Stimulated activated CD8-positive, alpha-beta memory T cell treated with anti-CD3 and anti-CD28 coated beads, Interleukin-7, amount 100 ng/mL, for 4 hours (primary cell): Measurements from ENCODE around the gene FLRT3.

ENCODE experiments used
- DNase-seq, 2 donors: peaks; one replicate each; pipeline ENCODE4 v3.0.0-alpha.2; 2020; ENCODE audit warnings: low read depth in 2 of 2

Gene FLRT3

DNA sequence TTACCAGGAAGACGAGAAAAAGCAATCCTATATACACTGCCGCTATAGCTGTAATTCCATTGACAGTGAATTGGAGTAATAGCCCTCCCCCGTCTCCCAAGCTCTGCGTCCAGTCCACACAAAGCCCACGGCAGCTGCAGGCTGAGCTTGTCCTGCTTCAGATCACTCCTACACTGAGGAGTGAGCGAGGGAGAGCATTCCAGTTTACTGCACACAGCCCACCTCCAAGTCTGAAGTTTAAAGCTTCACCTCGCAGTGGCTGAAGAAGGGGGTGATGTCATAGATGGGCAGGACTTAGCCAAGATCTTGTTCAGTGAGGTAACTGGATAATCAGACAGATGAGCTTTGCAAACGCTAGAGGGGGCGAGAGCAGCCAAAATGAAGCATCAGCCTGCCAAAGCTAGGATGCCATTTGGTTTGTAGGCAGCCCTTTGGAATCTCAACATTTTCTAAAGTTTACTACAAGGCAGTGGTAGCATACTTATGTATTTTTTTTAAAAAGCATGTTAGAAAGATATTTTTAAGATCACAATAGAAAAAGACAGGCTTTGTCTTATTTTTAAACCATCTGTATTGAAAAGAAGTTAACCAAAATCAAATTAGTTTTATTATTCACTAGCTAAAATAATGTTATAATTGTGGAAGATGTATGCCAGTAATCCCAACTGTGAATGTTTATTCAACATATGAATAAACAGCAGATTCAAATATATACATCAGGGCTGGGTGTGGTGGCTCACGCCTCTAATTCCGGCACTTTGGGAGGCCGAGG, at the start of gene FLRT3:
Gene FLRT3, minus strand, starts transcription at position 213 of the 772 bp plus-strand sequence. CDS start 10,106 bp downstream, outside the sequence.
- DNase-seq = no peak

DNA sequence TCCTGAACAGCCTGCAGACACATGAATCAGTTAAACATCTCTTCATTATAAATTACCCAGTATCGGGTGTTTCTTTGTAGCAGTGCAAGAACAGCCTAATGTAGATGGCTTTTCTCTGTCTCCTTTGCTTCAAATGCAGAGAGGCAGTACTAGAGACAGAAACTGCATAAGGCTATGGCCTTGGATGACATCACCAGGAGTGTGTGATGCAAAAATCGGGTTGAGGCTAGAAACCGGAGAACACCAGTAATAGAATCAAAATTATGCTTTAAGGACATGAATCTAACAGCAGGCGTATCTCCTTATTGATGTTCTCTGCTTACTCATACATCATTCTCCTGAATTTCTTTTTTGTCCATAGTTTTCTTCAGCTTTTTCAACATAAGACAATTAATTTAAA, 49.3 kb upstream of the FLRT3 start:
- DNase-seq = no peak

DNA sequence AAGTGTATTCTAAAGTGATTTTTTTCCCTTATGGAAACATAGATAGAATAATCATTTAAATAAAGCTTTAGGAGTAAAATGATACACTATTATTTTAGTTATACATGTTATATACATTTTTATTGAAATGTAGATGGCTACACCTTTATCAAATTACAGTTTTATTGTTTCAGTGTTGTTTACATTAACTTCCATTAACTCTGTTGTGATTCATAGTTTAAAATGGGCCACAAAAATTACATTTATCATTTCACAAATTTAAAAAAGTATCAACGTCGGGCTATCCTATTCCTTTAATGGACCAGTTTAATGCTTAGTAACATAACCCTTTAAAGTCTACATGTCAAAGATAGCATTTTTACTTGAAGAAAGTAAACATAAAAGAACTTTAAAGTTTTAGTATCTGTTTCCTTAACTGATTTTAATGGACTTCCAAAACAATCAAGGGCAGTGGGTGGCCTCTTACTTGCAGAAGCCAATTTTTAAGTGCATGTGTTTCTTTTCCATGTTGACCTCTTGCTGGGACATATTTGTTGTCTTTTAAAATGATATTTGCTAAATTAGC, 47.8 kb upstream of the FLRT3 start:
- DNase-seq = no peak

DNA sequence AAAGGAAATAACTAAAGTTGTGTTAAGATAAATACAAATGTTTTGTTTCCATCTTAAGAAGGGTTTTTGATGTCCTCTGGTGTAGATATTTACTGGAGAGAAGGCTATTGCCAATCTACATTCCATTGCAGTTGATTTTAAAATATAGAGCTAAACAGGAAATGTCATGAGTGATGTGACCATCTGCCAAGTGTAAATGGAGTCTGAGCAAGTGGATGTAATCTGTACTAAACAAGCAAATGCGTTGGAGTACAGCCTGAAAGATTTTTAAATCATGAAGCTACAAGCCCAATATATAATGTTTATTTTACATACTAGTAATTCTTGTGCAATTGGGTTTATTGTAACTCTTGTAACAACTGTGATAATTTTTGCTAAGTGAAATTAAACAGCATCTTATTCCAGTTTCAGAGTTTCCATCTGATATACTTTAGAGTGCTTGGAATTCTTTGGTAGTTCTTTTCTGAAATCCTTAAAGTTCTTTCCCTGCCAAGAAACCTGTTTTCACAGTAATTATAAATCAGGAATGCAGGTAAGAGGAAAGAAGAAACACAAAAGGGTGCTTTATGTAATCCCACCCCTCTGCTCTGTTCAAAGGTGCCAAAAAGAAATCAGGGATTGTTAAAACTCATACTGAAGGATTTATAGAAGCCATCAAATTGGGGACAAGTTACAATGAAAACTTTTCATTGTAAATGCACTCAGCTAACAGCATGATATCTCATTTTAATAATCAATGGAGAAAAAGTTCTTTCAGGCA, 47.2 kb upstream of the FLRT3 start:
- DNase-seq = no peak

DNA sequence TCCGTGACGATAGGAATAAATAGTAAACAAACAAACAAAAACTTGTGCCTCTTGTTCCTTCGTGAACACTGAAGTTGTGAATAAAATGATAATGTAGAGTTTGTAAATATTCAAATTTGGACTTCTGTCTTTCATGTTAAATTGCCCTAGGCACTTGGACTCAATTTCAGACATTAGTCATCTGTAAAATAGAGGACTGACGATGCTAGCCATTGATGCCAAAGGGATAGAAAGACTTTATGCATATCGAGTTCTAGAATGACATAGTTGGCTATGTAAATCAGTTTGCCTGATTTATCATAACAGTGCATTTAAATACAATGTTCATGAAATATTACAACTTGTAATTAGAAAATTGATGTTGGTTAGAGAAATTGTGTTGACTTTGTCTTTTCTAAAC, 45.9 kb upstream of the FLRT3 start:
- DNase-seq = no peak

DNA sequence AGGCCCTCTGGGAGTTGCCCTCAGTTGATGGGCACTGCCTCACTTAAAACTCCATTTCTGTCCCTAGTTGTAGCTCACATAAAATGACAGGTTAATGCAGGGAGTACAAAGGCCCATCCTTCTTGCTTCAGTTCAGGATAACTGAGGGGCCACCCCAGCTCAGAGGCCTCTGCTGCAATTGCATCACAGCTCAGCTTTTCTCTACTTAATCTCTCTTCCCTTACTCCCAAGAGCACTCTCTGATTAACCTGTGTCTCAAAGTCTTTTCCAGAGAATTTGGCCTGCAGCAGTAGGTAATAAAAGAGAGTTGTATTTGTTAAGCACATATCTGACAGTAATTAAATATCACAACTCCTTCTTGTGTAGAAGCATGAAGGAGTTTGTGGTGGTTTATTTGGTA, 40.9 kb upstream of the FLRT3 start:
- no peak for DNase-seq

DNA sequence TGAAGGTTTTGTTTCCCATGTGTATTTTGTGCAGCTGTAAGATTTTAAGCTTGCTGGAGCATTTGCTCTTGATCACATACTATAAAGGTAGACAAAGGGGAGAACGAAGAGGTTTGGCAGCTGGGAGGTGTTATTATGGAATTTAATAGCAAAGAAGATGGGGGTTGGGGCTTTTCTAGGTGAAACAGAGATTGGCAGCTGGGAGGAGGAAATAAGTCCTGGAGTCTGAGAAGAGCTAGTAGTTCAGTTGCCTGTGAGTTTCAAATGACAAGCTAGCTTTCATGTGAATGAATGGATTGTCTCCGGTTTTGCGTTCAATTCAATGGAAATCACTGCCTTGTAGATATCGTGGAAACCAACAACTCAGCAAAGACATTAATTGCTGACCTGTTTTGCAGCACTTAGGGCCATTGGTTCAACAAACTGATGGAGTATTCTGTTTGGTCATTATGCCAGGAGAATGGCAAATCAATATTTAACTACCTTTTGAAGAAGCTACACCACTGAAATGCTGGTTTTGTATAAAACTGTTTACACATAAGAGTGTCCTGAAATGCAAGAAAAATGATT, 38.1 kb upstream of the FLRT3 start:
- DNase-seq = no peak

DNA sequence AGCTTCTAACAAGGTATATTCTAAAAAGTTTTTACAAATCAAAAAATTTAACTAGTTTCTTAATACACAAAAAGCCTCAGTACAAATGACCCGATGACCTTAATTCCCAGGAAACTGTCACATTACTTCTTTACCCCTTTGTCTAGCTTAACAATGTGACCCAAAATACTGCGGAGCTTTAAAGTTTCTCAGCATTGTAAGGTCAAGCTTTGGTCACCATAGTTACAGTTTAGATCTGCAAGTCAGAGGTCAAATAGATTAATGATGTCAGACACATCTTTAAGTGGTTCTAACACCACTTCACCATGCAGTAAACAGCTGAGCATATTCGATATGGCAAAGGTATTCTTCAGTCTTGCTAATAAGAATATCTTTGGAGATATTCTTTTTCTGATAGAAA, 36.8 kb upstream of the FLRT3 start:
- DNase-seq = no peak

DNA sequence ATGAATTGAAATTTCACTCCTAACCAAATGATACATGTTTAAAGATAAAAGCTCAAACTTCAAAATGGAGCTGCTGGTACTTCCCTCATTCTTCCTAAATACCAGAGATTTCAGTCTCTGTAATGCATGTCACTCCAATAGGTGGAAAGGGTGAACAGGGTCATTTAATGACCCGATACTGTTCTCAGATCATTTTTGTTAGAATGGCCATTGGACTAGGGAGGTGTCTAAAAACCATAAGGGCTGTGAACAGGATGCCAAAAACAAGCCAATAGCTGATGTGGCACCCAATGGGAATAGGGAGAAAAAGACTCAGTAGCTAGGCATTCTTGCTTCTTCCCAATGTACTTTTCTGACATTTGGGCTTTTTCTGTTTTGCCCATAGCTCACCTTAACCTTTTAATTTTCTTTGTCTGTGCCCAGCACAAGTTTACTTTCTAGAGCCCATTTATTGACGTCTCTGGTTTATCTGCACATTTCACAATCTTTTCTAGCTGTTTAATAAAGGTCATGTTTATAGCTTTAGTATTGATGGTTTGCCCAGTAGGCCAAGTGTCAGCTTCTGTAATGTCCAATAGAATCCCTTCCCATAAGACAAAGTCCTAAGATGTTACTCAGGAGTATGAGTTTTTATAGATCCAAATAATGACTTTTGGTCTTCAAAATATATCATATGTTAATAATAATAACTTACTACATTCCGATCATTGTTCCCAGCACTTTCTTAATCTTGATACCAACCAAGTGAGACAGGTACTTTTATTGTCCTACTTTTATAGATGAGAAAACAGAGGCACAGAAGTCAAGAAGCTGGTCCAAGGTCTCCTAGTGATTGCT, 24.3 kb upstream of the FLRT3 start:
- DNase-seq = no peak

DNA sequence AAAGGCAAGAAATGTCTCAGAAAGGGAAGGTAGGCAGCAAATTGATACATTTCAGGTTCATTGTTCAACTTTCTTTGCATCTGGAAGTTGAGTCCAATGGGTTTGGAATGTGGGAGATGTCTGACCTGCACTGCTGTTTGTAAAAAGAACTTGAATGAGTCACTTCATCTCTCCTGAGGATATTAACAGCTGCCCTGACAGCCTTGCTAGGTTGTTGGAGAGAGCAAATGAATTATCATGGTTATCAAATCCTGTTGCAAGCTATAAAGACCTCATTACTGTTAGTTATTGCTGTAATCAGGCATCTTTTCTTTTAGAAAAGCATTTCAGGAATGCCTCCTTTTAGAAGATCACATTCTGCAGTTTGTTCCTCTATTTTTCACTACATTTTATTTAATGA, 23.0 kb upstream of the FLRT3 start:
- DNase-seq = no peak

DNA sequence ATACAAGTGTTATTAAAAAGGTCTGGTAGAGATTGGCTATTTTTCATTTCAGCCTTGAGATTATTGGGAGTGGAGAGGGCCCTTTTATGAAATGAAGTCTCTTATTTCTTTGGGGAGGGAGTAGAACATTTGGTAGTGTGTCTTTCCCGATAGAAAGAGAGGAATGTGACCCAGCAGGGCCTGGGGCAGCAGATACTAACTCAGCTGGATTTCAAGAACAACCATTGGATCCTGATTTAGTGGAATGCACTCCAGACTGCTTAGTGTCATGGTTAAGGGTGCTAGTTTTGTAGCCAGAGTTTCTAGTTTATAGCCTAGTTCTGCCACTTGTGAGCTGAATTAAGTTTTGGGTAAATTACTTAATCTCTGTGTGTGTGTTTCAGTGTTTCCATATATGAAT, 18.4 kb upstream of the FLRT3 start:
- DNase-seq = no peak

DNA sequence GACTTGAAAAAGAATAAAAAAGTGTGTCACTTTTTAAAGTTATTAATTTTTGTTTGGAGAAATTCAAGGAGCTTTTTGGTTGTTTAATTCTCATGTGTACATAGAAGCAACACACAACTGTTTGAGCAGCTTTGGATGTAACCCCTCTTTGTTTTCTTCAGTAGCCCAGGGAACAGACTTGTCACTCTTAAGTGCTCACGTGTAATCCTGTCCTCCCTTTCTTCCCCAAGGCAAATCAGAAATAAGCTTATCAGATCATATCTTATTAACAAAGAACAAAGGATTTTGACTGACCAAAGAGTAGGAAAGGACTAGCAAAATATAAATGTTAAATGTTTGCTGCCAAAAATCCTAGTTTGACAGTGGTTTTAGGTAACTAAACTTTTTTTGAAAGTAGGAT, 7.3 kb upstream of the FLRT3 start:
- DNase-seq = no peak

DNA sequence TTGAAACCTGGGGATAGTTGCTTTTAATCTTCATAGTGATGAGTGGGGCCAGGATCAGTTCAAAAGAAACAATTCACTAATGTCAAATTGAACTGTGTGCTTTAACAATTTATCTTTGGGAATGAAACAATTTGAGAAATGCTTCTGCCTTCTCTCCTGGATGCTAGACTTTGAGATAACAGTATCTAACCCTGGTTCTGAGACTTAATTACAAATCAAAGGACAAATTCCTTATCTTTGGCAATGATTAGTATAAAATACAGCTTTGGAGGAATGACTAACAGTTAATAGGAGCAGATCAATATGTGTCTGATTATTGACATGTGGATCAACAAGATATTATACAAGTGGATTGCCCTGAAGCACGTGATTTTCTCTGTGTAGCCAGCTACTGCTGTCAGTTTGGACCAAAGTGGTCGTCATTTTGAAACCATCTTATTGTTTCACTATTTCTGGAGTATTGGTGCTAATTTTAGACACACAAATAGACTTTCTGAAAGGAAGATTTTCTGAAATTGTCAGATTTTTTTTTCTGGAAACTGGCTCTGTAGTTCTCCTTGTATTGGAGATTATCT, 6.2 kb upstream of the FLRT3 start:
- DNase-seq = no peak

DNA sequence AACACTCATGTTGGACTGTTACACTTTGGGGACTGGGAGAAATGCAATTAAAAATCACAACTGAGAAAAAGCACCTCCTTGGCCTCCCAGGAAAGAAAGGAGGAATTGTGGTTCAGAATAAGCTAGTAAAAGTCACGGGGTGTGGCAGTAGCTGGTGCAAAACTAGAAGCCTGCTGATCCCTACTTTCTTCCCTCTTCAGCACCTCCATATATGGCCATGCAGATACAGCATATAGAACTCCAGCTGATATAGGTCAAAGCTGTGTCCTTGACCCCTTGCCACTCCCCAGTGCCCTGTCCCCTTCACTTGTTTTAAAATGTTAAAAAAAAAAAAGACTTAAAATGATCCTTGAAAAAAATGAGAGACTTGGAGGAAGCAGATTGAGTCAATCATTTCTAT, 5.5 kb upstream of the FLRT3 start:
- no peak for DNase-seq

DNA sequence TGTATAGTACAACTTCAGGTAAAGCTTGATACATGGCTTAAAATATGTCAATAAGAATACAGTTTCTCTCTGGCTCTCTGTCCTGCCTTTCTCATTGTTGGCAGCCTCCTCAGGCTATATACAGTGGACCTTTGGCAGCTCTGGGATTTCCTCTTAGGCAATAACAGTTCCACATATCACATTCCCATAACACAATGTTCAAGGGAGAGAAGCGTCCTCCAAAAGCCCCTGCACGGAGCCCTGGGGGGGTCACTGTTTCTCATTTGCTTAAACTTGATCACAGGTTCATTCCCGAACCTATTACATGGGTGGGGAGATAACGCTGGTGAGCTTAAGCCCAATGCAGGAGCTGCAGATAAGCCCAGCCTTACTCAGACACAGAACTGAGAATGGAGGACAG, 4.4 kb upstream of the FLRT3 start:
- no peak for DNase-seq

DNA sequence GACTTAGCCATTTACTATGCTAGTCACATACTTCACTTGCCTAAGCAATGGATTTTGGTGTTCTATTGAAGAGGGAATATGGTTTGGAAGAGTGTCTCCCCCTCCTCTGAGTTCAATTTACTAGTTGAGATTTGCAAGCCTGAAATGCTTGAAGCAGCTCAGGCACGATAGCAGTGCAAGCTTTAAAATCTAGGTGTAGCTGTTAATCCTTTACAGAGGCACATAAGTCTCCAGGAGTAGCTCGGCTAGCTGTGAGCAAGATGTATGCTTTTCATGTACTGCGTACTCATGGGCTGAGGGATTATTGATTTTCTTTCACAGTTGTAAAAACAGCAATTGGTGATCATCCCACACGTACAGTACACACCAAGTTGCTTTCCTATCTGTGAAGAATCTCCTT, 726 bp downstream of the FLRT3 start:
- DNase-seq = no peak

DNA sequence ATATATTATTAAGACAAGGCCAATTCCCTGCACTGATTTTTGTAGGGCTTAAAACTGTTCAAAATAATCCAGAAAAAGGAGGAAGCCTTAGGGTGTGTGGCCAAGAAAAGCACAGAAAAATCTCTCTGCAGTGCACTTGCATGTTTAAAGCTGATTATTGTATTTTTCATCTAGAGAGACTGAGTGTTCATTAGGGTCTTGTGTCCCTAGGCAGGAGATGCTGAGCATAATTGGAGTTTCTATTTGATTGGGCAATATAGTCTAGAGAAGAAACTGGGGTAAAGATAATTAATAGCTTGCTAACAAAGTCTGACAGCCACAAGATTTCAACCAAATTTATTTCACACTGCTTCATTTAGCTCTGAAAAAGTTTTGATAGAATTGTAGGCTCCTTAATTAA, 2.4 kb downstream of the FLRT3 start:
- DNase-seq = no peak

DNA sequence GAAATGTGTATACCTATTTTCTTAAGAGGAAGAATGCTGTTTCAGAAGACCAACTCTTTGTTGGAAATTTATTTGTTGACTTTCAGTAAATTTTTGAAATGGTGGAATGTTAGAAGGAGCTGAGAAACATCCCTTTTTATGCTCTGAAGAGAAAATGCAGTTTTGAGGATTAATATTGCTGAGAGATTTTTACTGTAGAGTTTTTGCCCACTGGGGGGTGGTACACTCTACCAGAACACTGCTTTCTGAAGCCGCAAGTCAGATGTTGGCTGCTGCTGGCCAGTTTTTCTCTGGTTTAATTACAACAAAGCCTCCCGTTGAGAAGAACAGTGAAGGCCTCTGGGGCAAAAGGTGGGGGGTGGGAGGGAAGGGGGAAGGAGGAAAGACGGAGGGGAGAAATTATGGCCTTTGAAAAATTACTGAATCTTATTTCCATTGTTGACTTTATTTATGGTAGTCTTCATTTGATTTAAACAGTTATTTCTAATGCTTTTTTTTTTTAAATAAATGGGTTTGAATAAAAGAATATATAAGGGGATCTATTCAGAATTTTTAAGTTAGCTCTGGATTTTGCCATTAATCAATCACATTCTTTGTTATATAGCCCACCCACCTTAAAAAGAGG, 3.0 kb downstream of the FLRT3 start:
- DNase-seq = no peak

DNA sequence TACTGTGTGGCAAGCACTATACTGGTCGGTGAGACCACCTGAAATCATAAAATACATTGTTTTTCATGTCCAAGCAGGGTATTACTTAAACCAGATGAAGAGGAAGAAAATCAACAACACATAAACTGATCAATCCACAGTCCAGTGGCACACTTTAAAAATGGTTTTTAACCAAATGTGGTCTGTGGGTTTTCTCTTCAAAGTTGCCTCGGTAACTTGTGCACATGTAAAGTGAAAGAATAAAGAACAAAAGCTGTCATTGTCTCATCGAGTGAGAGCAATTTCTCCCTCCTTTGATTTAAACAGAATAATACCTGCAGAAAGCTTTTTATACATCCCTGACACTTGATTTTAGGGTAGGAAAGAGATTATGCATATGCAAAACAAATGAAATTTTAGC, 3.7 kb downstream of the FLRT3 start:
- no peak for DNase-seq

DNA sequence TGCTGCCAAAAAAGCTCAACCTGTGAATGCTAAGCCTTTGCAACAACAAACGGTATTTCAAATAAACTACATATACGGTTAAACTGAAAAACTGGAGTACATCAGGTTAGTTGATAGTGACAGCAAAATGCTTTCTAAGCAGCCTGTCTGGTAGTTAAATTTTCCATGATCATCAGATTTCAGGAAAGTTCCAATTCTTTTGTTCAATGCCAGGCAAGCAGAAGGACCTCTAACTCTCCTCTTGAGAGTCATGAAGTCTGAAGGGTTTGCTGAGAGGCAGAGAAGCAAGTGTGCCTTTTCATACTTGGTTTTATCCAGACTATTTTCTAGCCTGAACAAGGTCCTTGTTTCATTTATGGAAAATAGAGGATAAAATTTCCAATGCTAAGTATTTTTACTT, 4.5 kb downstream of the FLRT3 start:
- no peak for DNase-seq

DNA sequence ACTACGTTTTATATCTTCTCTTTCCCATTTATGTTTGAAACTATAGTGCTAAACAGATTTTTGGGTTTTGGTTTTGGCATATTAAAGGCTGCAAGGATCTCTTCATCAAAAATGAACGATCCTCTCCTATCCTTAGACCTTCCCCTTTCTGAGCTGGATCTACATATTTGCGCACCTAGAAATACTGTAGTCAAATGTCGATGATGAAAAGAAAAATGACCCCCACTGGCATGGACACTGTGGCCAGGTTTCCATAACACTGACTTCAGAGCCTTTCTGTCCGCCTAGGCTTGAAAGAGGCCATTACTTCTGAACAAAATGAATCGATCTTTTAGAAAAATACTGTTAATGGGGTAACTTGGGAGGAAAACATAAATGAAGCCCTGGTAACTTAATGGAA, 5.8 kb downstream of the FLRT3 start:
- no peak for DNase-seq
